Ascending aorta (tissue), 2 donors: Measurements from ENCODE around the gene HRC. TPM values are rescaled to one million over a fixed set of nuclear protein-coding genes. Genes with fewer than 3 reads are reported as not detected.

Experiments
- DNase-seq, 2 donors: peaks; one replicate each; pipeline ENCODE4 v3.0.0-alpha.2; 2019; ENCODE audit warnings: low spot score in 2 of 2
- H3K27ac ChIP-seq, 2 donors: fragments of 200-600 bp; sonication (generic); one replicate each; pipeline ENCODE4 v1.5.1; 2016 to 2017; ENCODE audit warnings: mild to moderate bottlenecking in 1 of 2
- H3K27me3 ChIP-seq: fragments of 200-600 bp; sonication (generic); one replicate; pipeline ENCODE4 v1.5.1; 2017
- H3K36me3 ChIP-seq, 2 donors: fragments of 200-600 bp; sonication (generic); one replicate each; pipeline ENCODE4 v1.5.1; 2016
- H3K4me1 ChIP-seq, 2 donors: fragments of 200-600 bp; sonication (generic); one replicate each; pipeline ENCODE4 v1.5.1; 2016 to 2017; ENCODE audit warnings: mild to moderate bottlenecking in 1 of 2
- H3K4me3 ChIP-seq, 2 donors: fragments of 200-600 bp; sonication (generic); one replicate each; pipeline ENCODE4 v1.5.1; 2016 to 2017; ENCODE audit warnings: mild to moderate bottlenecking in 1 of 2
- H3K9me3 ChIP-seq, 2 donors: fragments of 200-600 bp; sonication (generic); one replicate each; pipeline ENCODE4 v1.5.1; 2016
- CTCF ChIP-seq, 3 experiments: fragments of 200-600 bp in 2 of 3; fragments of 450-650 bp in 1 of 3; sonication (generic) in 2 of 3; IDR thresholded peaks; one replicate each; pipeline ENCODE4 v1.5.1; 2016 to 2019; ENCODE audit warnings: antibody characterized with exemption in 3 of 3, mild to moderate bottlenecking in 1 of 3, moderate library complexity in 1 of 3
- intact Hi-C: fragments of 100-400 bp; cut with DNase I; formaldehyde crosslinking; loops from one replicate; pipeline ENCODE4 v1.15.1; 2023
- total RNA-seq: library from RNA; depleted of rRNA; stranded (reverse); fragments of >200 nt; gene quantifications from one replicate; pipeline ENCODE4 v1.1.0, GENCODE V29; 2016

HRC gene
- total RNA-seq, 1 donor from 2014 or later: not detected

GRCh38 chr19:49106648-49107135 lies 48.5 kb downstream of the HRC start:
- intact Hi-C loops: no loop called here
- H3K27me3 ChIP-seq: no peaks in the 10 kb centered on the region
- no peak overlapping the region for H3K4me3 ChIP-seq
- peaks cover 58 to 71% of the 10 kb centered on the region in 2 donors for H3K36me3 ChIP-seq
- peak; percentile 42 to 77 (median 68) for TF ChIP-seq CTCF (IDR thresholded peaks at IDR 0.05)
- no peaks in the 10 kb centered on the region for H3K9me3 ChIP-seq
- H3K27ac ChIP-seq: no peak overlapping the region
- no peak for DNase-seq
- H3K4me1 ChIP-seq: peaks cover 0 to 4% of the 10 kb centered on the region in 2 donors

GRCh38 chr19:49104229-49104864 lies 50.8 kb downstream of the HRC start:
- no peak for TF ChIP-seq CTCF (IDR thresholded peaks at IDR 0.05)
- intact Hi-C loops: no loop called here

GRCh38 chr19:49103331-49104085 lies 51.7 kb downstream of the HRC start:
- intact Hi-C loops: no loop called here
- H3K36me3 ChIP-seq: peaks cover 87 to 99% of the 10 kb centered on the region in 2 donors
- no peak overlapping the region for H3K27ac ChIP-seq
- no peak overlapping the region for H3K4me3 ChIP-seq
- no peaks in the 10 kb centered on the region for H3K9me3 ChIP-seq
- no peak for TF ChIP-seq CTCF (IDR thresholded peaks at IDR 0.05)
- no peaks in the 10 kb centered on the region for H3K4me1 ChIP-seq
- no peak for DNase-seq
- no peaks in the 10 kb centered on the region for H3K27me3 ChIP-seq

More at GRCh38 chr19:49104229-49104864, 50.8 kb downstream of the HRC start:
- H3K9me3 ChIP-seq: no peaks in the 10 kb centered on the region
- no peaks in the 10 kb centered on the region for H3K27me3 ChIP-seq
- no peaks in the 10 kb centered on the region for H3K4me1 ChIP-seq
- H3K27ac ChIP-seq: no peak overlapping the region
- peaks cover 80 to 94% of the 10 kb centered on the region in 2 donors for H3K36me3 ChIP-seq
- H3K4me3 ChIP-seq: no peak overlapping the region
- DNase-seq: no peak

GRCh38 chr19:49102303-49102702 lies 52.9 kb downstream of the HRC start:
- Histone ChIP-seq H3K9me3 (no peaks in the 10 kb centered on the region), H3K27ac (no peak overlapping the region), H3K27me3 (no peaks in the 10 kb centered on the region), H3K4me1 (no peaks in the 10 kb centered on the region), H3K4me3 (no peak overlapping the region), H3K36me3 (peaks cover 82 to 93% of the 10 kb centered on the region in 2 donors)
- TF ChIP-seq CTCF (IDR thresholded peaks at IDR 0.05): no peak
- no peak for DNase-seq
- intact Hi-C loops: no loop called here

Other genes starting within 250 kb of the HRC start
- not detected for gene DHDH, start 221.7 kb downstream of the HRC start, total RNA-seq
- gene BAX, start 200.5 kb downstream of the HRC start, total RNA-seq: 182 TPM
- gene FTL, start 190.1 kb downstream of the HRC start, total RNA-seq: 7,736 TPM
- gene GYS1, start 162.1 kb downstream of the HRC start, total RNA-seq: 21.8 TPM
- gene RUVBL2, start 161.5 kb downstream of the HRC start, total RNA-seq: 106 TPM
- not detected for gene LHB, start 138.3 kb downstream of the HRC start, total RNA-seq
- gene CGB3, start 131.1 kb downstream of the HRC start, total RNA-seq: not detected
- gene CGB2, start 123.5 kb downstream of the HRC start, total RNA-seq: not detected
- gene CGB1, start 118.5 kb downstream of the HRC start, total RNA-seq: not detected
- gene CGB5, start 111.5 kb downstream of the HRC start, total RNA-seq: not detected
- not detected for gene CGB8, start 106.3 kb downstream of the HRC start, total RNA-seq
- 10.2 TPM for gene CGB7, start 97.6 kb downstream of the HRC start, total RNA-seq
- gene NTF4, start 90.6 kb downstream of the HRC start, total RNA-seq: not detected
- gene KCNA7, start 82.7 kb downstream of the HRC start, total RNA-seq: not detected
- gene SNRNP70, start 69.9 kb downstream of the HRC start, total RNA-seq: 185 TPM
- gene LIN7B, start 41.0 kb downstream of the HRC start, total RNA-seq: 42.1 TPM
- not detected for gene C19orf73, start 36.3 kb downstream of the HRC start, total RNA-seq
- 33.3 TPM for gene PPFIA3, start 35.9 kb downstream of the HRC start, total RNA-seq
- gene TRPM4, start 2.4 kb upstream of the HRC start, total RNA-seq: 63.4 TPM
- 0.85 TPM for gene SLC6A16, start 169.8 kb upstream of the HRC start, total RNA-seq
- gene CD37, start 180.0 kb upstream of the HRC start, total RNA-seq: 15.6 TPM
- gene TEAD2, start 207.0 kb upstream of the HRC start, total RNA-seq: 51.4 TPM
- not detected for gene DKKL1, start 208.5 kb upstream of the HRC start, total RNA-seq
- not detected for gene KASH5, start 232.9 kb upstream of the HRC start, total RNA-seq